Measurements from ENCODE around the gene KCNH8.

Gene KCNH8

DNA sequence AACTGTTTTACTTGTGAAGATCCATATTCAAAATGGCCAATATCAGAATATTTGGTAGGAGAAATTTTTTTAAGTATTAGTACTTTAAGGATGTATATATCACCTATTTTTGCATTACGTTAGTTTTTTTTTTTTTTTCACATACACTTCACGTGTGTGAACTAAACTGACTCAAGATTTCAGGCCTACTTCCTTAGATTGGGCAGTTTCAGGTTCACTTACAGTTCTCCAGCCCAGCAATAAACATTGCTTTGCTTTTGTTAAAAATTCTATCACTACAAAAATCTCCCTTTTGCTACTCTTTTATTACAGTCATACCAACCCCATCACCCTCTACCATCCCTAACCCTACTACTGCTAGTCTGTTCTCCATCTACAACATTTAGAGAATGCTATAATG is 183.6 kb downstream of the KCNH8 start:
- no peak overlapping the region for H3K4me3 ChIP-seq (ENCODE audit: low read length)
- TF ChIP-seq CTCF (conservative IDR thresholded peaks at IDR 0.05; ENCODE audit: low read length) = no peak
- DNase-seq (ENCODE audit: low read depth) = no peak

GRCh38 chr3:19334120-19334519 is 185.8 kb downstream of the KCNH8 start:
- DNase-seq (ENCODE audit: low read depth) = no peak
- TF ChIP-seq CTCF (conservative IDR thresholded peaks at IDR 0.05; ENCODE audit: low read length) = no peak

DNA sequence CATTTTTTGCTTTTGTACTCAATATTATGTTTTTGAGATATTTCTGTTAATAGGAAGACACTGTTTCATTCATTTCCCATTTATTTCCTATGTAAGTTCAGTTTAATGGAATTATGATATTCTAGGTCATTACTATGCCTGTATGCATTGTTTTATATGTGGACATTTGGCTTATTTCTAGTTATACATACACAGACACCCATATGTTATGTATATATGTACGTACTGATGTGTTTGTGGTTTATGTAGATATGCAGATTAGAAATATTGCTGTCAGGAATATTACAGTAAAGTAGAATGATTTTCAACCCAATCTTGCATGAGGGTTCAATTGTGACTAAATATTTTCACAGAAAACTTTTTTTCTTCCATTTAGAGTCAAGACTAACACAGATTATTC is 190.5 kb downstream of the KCNH8 start:
- H3K4me3 ChIP-seq (ENCODE audit: low read length) = no peak overlapping the region
- no peak for TF ChIP-seq CTCF (conservative IDR thresholded peaks at IDR 0.05; ENCODE audit: low read length)
- DNase-seq (ENCODE audit: low read depth) = no peak

More at GRCh38 chr3:19334120-19334519, 185.8 kb downstream of the KCNH8 start:
- H3K4me3 ChIP-seq (ENCODE audit: low read length) = no peak overlapping the region

DNA sequence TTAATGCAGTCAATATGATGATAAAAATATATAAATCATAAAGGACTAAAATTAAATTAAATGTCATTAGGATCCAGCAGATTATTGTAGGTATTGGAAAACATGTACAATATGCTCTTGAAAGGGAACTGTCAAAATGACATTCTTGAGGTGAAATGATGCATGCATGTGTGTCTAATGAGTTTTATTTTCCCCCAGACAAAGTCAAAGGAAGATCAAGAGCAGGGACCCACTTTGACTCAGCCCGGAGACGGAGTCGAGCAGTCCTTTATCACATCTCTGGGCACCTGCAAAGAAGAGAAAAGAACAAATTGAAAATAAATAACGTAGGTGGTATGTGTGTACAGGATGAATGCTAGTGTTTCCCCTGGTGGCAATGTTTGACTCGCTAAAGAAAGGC is 194.1 kb downstream of the KCNH8 start:
- no peak overlapping the region for H3K4me3 ChIP-seq (ENCODE audit: low read length)
- TF ChIP-seq CTCF (conservative IDR thresholded peaks at IDR 0.05; ENCODE audit: low read length) = no peak
- DNase-seq (ENCODE audit: low read depth) = no peak

GRCh38 chr3:19346759-19347158 is 198.4 kb downstream of the KCNH8 start:
- no peak overlapping the region for H3K4me3 ChIP-seq (ENCODE audit: low read length)
- TF ChIP-seq CTCF (conservative IDR thresholded peaks at IDR 0.05; ENCODE audit: low read length) = no peak
- no peak for DNase-seq (ENCODE audit: low read depth)

GRCh38 chr3:19347671-19348070 is 199.4 kb downstream of the KCNH8 start:
- H3K4me3 ChIP-seq (ENCODE audit: low read length) = no peak overlapping the region
- no peak for DNase-seq (ENCODE audit: low read depth)
- TF ChIP-seq CTCF (conservative IDR thresholded peaks at IDR 0.05; ENCODE audit: low read length) = no peak

DNA sequence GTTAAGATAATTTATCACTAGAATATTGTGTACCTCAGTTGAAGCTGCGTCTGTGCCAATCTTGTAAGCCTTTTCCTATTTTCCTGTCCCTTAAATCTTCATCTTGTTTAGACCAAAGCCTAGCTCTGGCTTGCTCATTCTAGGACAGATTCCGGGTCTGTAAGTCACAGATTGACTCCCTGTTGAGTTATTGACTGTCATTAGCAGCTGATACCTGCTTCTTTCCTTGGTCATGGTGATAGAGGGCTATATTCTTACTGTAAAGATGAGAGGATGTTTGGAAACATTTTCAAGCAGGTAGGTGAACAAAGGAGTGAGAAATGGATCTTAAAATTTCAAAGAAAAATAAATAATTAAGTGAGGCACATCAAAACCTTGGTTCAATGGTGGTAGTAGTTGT is 200.2 kb downstream of the KCNH8 start:
- no peak for DNase-seq (ENCODE audit: low read depth)
- no peak for TF ChIP-seq CTCF (conservative IDR thresholded peaks at IDR 0.05; ENCODE audit: low read length)
- H3K4me3 ChIP-seq (ENCODE audit: low read length) = no peak overlapping the region

Data from AG10803 (cell line).